NOMO-1 (cell line): ENCODE results near the gene CHST9.
"Not testable (repeated sequence)": the region's sequence is repeated elsewhere in the genome, so short reads cannot be mapped to it uniquely, and the experiment has no call there.

ENCODE experiments used
- DNase-seq, 2 experiments: peaks; one replicate each; lab custom pipeline; 2025; ENCODE audit not compliant: unreplicated experiment in 2 of 2; lab: John Stamatoyannopoulos, UW

CHST9 gene

DNA sequence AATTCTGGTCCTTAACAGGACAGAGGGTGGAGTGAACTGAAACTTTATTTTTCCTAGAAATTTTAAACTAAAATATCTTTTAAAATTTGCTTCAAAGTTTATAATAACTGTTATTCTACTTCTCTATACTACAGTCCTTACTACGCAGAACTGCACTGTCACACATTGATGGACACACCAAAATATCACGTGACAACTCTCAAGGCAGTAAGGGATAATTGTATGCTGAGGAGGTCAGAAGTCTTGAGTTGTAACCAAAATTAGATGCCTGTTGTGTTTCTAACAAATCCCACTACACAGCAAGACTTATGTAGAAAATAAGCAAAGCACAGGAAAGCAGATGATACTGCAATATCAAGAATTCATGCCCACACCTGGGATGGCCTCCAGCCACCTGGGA is 76.3 kb downstream of the CHST9 start:
- DNase-seq = no peak

DNA sequence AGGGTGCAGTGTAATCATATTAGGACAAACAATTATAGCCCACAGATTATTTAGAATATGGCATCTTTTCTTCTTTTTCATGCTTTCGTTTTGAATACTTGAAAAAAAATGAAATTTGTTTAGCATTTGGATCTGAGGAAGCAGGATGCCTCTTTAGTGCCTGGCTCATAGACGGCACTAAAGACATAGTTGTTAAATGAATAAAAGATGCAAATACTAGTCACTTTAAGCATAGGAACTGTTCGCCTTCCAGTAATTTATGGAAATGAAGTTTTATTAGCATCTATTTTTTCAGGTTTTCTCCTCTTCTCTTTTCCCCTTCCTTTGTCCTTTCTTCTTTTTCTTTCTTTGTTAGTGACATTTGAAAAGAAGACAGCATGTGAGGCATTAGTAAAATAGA is 80.4 kb downstream of the CHST9 start:
- no peak for DNase-seq

DNA sequence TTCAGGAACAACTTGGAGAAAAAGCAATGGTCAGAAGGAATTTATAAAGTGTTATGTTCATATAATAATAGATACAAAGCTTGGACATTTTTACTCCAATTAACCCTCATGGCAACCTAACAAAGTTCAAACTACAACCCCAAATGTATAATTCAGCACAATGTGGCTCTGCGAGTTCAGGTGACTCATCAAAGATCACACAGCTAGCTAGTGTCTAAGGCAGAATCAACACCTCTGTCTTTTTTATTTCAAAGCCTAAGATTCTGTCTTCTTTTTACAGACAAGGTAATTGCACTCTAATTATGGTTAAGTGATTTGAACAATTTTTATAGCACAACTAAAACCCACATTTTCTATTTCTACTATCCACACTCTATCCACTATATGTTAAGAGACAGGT is 90.5 kb downstream of the CHST9 start:
- DNase-seq = no peak

DNA sequence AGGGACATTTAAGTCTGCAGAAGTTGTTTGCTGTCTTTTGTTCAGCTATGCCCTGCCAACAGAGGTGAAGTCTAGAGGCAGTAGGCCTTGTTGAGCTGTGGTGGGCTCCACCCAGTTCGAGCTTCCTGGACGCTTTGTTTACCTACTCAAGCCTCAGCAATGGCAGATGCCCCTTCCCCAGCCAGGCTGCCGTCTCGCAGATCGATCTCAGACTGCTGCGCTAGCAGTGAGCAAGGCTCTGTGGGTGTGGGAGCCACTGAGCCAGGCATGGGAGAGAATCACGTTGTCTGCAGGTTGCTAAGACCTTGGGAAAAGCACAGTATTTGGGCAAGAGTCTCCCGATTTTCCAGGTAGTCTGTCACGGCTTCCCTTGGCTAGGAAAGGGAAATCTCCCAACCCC is 91.8 kb downstream of the CHST9 start:
- not testable (repeated sequence) for DNase-seq

DNA sequence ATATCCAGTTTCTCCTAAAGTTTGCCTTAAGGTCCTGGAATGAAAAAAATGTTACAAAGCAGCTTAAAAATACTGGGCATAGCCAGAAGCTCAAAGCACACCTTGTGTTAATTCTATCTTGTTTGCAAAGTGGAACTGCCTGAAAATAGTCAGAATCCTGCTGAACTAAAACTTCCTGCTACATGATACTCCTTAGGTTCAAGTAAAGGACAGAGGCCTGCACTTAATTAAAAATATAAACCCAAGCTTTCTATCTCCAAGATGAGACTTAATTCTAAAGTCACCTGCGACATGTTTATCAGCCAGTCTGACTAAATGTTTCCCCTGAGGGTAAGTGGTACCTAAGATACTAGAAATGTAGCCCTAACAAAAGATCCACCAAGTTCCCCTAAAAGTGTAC is 103.4 kb downstream of the CHST9 start:
- DNase-seq = no peak

DNA sequence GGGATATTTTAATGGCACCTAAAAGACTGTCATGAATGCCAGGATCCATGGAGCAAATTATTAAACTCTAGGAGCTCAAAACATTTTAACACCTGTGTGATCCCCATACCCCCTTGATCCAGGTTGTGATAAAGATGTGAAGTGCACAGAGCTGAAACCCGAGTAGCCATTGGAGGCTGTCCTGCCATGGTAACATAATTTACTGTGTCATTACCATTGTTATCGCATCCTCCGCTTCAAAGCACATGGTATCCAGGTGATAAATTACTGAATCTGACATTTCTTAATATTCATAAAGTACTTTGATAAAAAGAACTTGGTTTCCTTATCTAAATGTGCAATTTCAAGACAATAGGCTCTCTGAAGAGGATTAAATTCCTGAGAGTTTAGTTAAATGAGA is 109.3 kb downstream of the CHST9 start:
- no peak for DNase-seq

DNA sequence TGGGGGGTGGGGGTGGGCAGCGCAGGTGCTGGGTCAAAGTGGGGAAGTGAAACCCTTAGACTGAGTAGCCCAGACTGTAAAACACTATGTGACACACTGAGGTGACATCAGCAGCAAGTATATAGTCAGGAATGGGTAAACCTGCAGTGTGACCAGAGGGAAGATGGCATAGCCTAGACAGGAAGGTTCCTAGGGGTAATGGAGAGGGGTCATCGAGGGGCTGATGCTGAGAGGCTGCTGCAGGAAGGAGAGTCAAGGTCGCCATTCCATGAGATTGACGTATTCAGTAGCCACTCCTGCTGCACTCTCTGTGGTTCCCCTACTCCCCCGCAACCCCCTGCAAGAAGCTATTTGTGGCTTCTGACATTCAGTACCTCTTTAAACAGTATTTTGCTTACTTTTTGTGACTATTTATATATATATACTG is 111.7 kb downstream of the CHST9 start:
- no peak for DNase-seq

DNA sequence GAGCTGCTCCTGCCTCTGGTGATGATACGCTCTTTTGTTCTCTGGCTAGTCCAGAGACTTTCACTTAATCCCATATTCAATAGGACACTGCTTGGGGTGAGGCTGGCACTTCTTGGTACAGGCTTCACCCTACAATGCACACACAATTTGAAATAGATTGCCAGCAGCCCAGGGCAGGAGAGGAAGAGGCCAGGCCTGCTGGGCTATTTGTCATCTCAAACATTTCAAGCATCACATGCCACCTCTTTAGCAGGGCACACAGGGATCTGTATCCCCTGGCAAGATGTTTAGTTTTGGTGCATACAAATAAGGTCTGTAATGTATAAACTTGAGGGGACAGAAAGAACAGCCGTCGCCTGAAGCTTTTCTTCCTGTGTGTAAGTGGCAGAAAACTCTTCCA is 120.4 kb downstream of the CHST9 start:
- DNase-seq = no peak

DNA sequence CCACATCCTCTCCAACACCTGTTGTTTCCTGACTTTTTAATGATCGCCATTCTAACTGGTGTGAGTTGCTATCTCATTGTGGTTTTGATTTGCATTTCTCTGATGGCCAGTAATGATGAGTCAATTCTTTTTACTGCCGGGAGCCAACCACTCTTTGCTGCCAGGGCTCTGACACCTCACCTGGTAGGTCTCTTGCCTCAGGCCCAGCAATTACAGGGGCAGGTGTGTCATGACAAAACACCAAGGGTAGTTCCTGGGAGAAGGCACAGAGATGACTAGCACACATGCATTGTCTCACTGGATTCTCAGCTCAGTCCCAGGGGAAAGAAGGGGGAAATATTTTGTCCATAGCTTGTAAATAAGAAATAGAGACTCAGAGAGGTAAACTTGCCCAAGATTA is 122.3 kb downstream of the CHST9 start:
- no peak for DNase-seq

DNA sequence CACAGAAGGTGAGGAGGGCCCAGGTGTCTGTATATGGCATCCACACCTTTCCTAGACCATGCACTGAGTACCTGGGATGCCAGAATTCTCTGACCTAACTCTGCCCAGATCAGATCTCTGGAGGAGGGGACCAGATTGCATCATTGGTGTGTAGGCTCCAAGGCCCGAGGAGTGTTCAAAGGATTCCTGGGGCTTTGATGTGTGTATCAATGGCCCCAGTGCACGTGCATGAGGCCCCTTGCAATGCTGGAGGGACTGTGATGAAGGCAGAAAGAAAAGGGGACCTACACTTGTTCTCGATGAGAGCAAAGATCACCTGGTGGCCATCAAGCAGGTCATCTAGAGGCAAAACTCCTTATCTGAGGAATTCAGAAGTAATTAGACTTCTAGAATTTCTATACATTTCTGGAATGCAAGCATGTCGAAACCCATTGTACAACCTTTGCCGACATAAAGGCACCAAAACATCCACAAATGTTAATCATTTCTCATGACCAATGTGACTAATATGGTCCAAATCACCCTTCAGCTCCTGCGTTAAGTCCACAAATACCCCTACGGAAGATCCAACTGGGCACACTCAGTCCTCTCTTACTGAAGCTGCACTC is 123.5 kb downstream of the CHST9 start:
- no peak for DNase-seq

DNA sequence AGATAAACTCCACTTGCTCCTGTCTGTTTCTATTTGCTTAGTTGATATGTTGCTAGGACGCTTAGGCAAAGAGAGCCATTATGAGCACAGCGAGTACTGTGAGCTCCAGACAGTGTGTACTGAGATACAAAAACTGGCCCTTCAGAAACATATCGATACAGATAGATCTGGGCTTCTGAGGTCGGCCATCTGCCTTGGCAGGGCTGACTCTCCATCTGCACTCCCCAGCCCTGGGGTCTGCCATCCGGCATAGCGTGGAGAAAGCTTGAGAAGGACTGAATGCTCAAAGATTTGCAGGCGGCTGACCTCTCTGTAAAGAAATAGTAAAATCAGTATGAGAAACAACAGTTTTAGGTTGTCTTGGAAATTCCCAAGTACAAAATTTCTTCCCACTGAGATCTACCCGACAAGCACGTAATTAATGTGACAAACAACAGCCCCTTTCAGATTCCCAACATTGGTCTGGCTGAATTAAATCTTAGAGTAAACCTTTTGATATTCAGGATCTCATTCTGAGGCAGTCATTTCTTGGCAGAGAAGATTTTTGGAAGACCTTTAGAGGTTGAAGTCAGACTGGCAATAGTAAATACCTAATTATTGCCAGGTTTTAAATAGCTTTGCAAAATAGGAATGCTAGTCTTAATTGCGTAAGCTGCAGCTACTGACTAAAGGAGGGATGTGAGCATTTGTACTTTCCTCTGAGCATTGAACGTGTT is 127.4 kb downstream of the CHST9 start:
- no peak for DNase-seq

DNA sequence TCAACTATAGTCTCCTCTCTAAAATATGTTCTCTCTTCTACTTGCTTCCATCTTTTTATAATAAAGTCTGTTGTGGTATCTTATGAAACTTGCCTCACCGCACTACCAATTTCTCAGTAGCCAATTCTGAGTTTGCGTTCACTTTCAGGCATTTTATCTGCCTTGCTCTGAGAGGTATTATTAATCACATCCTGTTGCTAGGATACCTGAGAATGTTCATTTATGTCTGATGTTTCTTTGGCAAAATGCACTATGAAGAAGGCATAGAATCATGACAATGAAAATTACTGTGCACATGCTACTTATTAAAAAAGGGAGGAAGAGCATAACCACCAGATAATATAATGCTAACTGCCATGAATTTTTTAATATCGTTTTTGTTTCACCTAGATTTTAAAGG is 130.2 kb downstream of the CHST9 start:
- DNase-seq = no peak

DNA sequence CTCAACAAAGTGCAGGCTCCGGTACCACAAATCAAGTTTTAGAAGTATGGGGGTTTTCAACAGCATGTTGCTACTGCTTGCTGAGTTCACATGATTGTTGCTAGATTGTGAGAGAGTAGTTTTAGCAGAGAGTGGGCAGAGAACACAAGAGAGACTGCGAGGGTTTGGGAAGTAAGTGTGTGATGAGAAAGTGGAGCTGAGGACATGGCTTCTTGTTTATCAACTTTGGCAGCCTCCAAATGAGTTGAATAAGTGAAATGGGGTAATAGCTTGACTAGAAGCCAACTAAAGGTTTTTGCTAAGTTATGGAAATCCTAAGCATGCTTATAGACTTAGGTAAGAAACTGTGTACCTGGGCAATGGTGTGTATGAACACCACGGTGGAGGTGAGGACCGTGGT is 135.1 kb downstream of the CHST9 start:
- DNase-seq = no peak

DNA sequence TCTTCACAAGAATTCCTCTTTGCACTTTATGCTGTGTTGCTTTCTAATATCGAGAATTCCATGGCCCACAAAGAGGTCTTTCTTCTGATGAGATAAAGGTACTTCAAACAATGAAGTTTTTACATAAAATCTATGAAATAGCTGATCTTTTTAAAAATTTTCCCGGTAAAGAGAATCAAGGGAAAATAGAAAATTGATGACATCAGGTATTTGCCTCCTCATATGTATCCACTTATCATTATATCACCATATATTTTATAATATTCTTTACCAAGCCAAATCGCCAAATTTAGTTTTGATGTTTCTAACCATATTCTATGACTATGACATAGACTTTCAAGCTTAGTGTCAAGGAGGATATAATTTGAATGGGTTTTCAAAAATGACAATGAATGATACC is 139.8 kb downstream of the CHST9 start:
- no peak for DNase-seq

DNA sequence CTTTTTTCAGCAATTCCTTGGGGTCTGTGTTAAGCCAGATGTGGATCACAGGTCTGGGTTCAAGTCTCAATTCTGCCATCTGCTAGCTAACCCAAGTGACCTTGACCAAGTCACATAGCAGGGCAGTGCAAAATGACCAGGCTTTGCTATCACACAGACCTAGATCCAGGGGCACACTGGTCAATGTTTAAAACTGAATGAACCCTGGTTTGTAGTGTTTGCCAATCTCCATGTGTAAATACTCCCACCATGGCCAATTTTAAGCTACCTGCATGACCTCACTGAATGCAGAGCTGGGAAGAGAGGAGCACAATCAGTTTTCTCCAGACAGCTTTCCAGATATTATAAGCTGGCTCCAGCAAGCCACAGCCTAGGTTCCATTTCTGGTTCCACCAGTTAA is 142.9 kb downstream of the CHST9 start:
- no peak for DNase-seq

DNA sequence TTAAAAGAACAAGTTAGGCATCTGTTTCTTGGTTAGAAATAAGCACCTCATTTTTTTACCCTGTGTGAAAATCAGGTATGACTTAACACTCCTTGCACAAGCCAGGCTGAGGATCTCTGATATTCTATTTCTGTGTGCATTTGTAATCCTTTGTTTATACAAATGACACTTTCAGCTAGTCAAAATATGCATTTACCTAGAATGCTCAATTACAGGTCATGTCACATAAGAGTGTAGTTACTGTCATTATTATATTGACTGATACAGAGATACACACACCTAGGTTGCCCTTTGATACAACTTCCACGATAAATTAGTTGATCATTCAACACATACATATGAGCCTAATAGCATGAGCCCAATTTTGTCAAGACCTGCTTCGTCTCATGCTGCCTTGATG is 144.3 kb downstream of the CHST9 start:
- DNase-seq = no peak

DNA sequence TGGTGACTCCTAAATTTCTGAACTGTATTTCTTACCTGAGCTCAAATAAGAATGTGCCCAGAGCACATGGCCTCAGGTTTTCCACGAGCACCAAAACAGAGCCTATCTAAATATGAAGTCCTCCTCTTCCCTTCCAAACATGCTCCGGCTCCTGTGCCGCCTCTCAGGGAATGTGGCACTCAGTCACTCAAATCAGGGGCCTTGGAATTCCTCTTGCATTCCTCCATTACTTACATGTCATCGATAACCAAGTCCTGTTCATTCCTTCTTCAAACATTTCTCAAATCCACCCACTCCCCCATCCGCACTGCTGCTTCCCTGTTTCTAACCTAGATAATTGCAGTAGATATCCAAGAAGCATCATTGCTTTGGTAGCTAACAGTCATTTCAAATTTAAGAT is 151.4 kb downstream of the CHST9 start:
- no peak for DNase-seq

DNA sequence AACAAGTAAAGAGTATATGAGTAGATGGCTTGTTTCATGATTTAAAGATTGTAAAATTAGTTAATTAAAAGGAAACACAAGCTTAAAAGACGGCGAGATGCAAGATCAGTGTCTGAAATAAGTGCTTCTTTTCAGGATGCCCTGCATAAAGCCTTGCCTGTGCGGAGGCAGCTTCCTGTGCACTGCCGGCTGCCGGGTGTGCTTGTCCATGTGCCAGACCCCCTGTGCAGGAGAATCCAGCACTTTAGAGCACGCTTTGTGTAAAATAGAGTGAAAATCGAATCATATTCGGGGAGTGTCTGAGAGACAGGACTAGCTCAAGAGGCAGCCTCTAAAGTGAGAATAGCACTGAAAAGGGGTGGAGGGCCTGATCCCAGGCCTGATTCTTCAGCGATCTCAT is 154.7 kb downstream of the CHST9 start:
- DNase-seq = no peak

DNA sequence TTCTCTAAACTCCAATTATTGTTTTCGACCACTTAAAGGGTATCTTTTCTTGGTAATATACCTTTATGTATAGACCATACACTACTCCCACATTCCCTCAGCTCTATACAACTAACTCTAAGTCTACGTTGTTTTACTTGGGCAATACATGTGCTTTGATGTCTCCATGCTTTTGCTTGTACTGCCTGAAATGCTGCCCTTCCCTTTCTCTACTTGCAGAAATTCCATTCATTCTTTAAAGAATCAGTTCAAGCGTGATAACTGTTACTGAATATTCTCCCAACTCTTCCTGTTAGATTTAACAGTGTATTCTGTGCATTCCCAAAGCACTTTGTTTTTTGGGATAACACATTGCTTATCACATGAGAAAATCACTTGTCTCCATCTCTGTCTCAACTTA is 162.6 kb downstream of the CHST9 start:
- DNase-seq = no peak

DNA sequence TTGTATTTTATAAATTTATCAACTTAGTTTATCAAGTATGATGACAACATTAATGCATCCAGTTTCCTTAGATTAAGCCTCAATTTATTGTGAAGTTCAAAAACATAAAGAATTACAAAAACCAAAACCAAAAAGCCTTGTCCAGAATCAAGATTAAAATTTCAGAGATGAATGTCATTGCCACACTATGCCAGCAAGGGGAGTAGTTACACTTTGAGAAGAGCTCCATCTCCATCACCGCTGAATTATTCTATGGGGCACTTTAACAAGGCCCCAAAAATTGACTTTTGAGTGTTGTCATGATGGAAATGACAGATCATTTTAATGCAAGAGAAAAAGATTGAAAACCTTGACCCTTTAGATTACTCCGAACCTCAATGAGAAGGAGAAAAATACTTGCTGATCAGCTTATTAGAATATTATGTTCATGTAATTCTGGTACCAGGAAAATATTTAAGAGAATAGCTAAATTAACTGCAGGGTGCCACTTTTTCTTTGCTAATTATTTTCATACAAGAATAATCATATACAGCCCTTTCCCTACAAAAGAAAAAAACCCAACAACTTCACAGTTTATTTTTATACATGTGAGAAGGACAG is 167.1 kb downstream of the CHST9 start:
- DNase-seq = no peak

DNA sequence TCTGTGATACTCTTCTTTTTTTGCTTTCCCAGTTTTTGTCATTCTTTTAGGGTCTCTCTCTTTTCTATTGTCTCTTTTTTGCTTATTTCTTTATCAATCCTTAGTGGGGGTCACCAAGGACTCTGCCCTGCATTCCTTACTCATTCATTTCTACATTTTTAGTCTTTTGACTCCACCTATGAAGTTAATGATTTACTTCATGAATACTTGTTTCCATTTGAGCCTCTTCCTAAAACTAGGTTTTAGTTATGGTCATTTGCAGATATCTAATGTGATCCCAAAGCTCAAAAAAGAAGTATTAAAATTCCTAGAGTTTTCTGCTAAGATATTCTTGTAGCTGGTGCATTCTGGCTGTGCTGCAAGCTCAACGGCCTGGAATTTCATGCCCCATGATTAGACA is 170.3 kb downstream of the CHST9 start:
- no peak for DNase-seq

DNA sequence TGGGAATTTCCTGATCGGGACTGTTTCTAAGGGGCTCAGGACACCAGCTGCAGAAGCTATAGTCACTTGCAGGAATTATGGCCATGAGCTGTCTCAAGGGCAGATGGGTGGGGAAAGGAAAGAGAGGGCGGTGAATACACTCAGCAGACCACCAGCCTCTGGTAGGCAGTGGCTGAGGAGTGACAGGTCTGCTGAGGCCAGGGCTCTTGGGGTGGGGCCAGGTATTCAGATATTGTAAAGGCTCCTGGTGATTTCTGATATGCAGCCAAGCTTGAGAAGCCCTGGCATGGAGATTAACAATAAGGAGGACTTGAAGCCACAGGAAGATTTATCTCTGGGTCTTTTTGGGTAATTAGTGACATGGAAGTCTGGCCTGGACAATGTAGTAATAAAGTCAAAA is 174.3 kb downstream of the CHST9 start:
- DNase-seq = no peak
